Thyroid gland (tissue), 4 donors: ENCODE data around the gene PHTF1.

Experiments
- CTCF ChIP-seq, 6 experiments: fragments of 200-600 bp in 3 of 6; fragments of 450-650 bp in 3 of 6; sonication (generic) in 3 of 6; IDR thresholded peaks; one replicate each; pipeline ENCODE4 v1.5.1; 2016 to 2019; ENCODE audit warnings: antibody characterized with exemption in 6 of 6, mild to moderate bottlenecking in 2 of 6, inconsistent platforms in 1 of 6, moderate library complexity in 1 of 6
- POLR2A ChIP-seq, 2 donors: fragments of 450-650 bp; IDR thresholded peaks; one replicate each; pipeline ENCODE4 v1.6.1; 2017; ENCODE audit warnings: antibody characterized with exemption in 2 of 2, mild to moderate bottlenecking in 2 of 2, moderate library complexity in 1 of 2

DNA sequence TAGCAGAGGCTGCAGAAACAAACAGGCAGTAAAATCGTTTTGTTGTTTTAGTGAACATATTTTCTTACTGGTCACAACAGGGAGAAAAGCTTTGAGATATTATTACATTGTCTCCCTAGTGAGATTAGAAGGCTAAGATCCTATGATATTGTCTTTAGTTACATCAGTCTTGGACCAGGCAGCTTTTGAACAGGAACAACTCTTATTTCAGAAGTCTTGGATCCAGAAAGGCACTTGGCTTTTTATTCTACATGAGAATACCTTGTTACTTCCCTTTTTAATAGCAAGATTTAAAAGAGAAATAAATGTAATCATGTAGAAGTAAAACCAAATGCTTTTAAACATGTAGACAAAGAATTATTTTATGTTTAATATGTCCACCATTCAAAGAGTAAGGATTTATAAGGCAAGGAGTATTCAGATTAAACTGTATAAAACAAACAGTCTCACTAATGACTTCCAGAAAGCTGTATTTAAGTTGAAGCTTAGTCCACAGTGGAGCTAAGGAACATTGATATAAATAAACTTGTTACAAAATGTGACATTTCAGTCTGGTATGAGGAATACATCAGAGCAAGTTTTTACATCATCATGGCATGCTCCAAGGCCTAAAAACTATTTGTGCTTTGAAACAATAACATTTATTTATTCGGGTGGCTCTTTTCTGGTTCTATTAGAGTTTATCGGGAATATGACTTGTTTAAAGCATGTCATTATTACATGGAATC lies 72.2 kb downstream of the PHTF1 start:
- TF ChIP-seq CTCF (IDR thresholded peaks at IDR 0.05) = no peak
- TF ChIP-seq POLR2A (IDR thresholded peaks at IDR 0.05) = no peak
